Endothelial cell of umbilical vein (primary cell): ENCODE data around the gene RARA. TPM values are rescaled to one million over a fixed set of nuclear protein-coding genes. Genes with fewer than 3 reads are reported as not detected.

ENCODE experiments used
- BruUV-seq: library from RNA; stranded (reverse); fragments of 400-500 nt; replicated peaks from 2 replicates; lab custom pipeline; 2021; lab: Mats Ljungman, UMichigan
- CTCF ChIA-PET: fragments of 300-600, 350-600 bp; sonication (Branson Sonifier 250); formaldehyde crosslinking; loops from one replicate; lab custom pipeline; 2021; ENCODE audit warnings: antibody characterized with exemption, inconsistent platforms; lab: Charles Lee
- POLR2A ChIA-PET: fragments of 300-600, 350-600 bp; sonication (Branson Sonifier 250); formaldehyde crosslinking; loops from one replicate; lab custom pipeline; 2021; ENCODE audit warnings: antibody characterized with exemption, inconsistent platforms; lab: Charles Lee
- DNase-seq: peaks from one replicate; pipeline ENCODE4 v3.0.0-alpha.2; 2011; ENCODE audit warnings: low read depth, low spot score
- FAIRE-seq: peaks from 2 replicates; lab custom pipeline; 2011; peaks lifted over from hg19 to GRCh38; lab: Jason Lieb, UNC
- H2AFZ ChIP-seq: 2 replicates; pipeline ENCODE4 v1.6.0; 2012; ENCODE audit warnings: low read depth, low read length, control low read depth, inconsistent platforms
- H3K27ac ChIP-seq: 2 replicates; pipeline ENCODE4 v1.5.1; 2011; ENCODE audit warnings: low read depth, mild to moderate bottlenecking, control low read depth, low read length, moderate library complexity; ENCODE audit not compliant: insufficient read depth
- H3K27me3 ChIP-seq, 2 experiments: 2 replicates each; pipeline versions ENCODE4 v1.6.0 to v1.6.1; 2011; ENCODE audit warnings: low read length in 2 of 2, mixed read lengths in 1 of 2; ENCODE audit not compliant: control insufficient read depth in 2 of 2, insufficient read depth in 2 of 2
- H3K36me3 ChIP-seq, 2 experiments: 2 replicates in 1 of 2; 3 replicates in 1 of 2; pipeline ENCODE4 v1.5.1; 2011; ENCODE audit warnings: low read length in 2 of 2, mild to moderate bottlenecking in 1 of 2, moderate library complexity in 1 of 2; ENCODE audit not compliant: control insufficient read depth in 2 of 2, insufficient read depth in 2 of 2; ENCODE audit errors: extremely low read depth in 1 of 2
- H3K4me1 ChIP-seq: 3 replicates; pipeline ENCODE4 v1.5.1; 2011; ENCODE audit warnings: mild to moderate bottlenecking, low read length; ENCODE audit not compliant: control insufficient read depth, insufficient read depth; ENCODE audit errors: extremely low read depth
- H3K4me2 ChIP-seq: 2 replicates; pipeline ENCODE4 v1.6.1; 2011; ENCODE audit warnings: low read length, control low read depth, mixed read lengths; ENCODE audit not compliant: insufficient read depth
- H3K4me3 ChIP-seq, 3 experiments: fragments of 200-600 bp in 1 of 3; sonication (generic), shearing (Covaris generic) in 1 of 3; replicated peaks in 1 of 3; 2 replicates each; pipeline ENCODE4 v1.5.1; 2011 to 2016; ENCODE audit warnings: control low read depth in 3 of 3, low read length in 3 of 3, mild to moderate bottlenecking in 2 of 3, inconsistent platforms in 1 of 3, low read depth in 1 of 3, moderate library complexity in 1 of 3; ENCODE audit not compliant: insufficient read depth in 1 of 3
- H3K79me2 ChIP-seq: 2 replicates; pipeline ENCODE4 v1.6.0; 2012; ENCODE audit warnings: low read length, inconsistent platforms; ENCODE audit not compliant: control insufficient read depth, insufficient read depth
- H3K9ac ChIP-seq: replicated peaks from 2 replicates; pipeline ENCODE3; 2011; ENCODE audit warnings: low read length, control low read depth; ENCODE audit not compliant: insufficient read depth; ENCODE audit errors: extremely low read depth
- H3K9me1 ChIP-seq: replicated peaks from 3 replicates; pipeline ENCODE4 v1.6.0; 2011; ENCODE audit warnings: mild to moderate bottlenecking, low read length; ENCODE audit not compliant: control insufficient read depth, insufficient read depth; ENCODE audit errors: extremely low read depth
- H3K9me3 ChIP-seq: replicated peaks from 2 replicates; pipeline ENCODE4 v1.5.1; 2012; ENCODE audit warnings: low read length, inconsistent platforms; ENCODE audit not compliant: control insufficient read depth, insufficient read depth
- H4K20me1 ChIP-seq: replicated peaks from 2 replicates; pipeline ENCODE3; 2011; ENCODE audit warnings: mild to moderate bottlenecking, low read length; ENCODE audit not compliant: control insufficient read depth, insufficient read depth; ENCODE audit errors: extremely low read depth
- CTCF ChIP-seq, 2 donors: IDR thresholded peaks; 1 replicate in 1 of 2; 2 replicates in 1 of 2; pipeline ENCODE4 v1.5.1; 2011; ENCODE audit warnings: low read length in 2 of 2, mild to moderate bottlenecking in 2 of 2, moderate library complexity in 2 of 2, control low read depth in 1 of 2, inconsistent platforms in 1 of 2, low read depth in 1 of 2; ENCODE audit not compliant: insufficient read depth in 1 of 2; ENCODE audit errors: extremely low read depth in 1 of 2
- EZH2 ChIP-seq: IDR thresholded peaks from 2 replicates; pipeline ENCODE4 v1.6.1; 2012; ENCODE audit warnings: borderline replicate concordance, low read depth, mild to moderate bottlenecking, moderate library complexity, low read length, inconsistent platforms; ENCODE audit not compliant: severe bottlenecking
- FOS ChIP-seq: IDR thresholded peaks from 2 replicates; pipeline ENCODE4 v1.6.1; 2011; ENCODE audit warnings: mild to moderate bottlenecking, low read length, moderate library complexity, borderline replicate concordance; ENCODE audit not compliant: insufficient read depth
- GATA2 ChIP-seq: IDR thresholded peaks from 2 replicates; pipeline ENCODE4 v1.7.0; 2011; ENCODE audit warnings: low read depth, mild to moderate bottlenecking, moderate library complexity, mixed read lengths, low read length; ENCODE audit not compliant: insufficient read length, insufficient read depth
- JUN ChIP-seq: IDR thresholded peaks from 2 replicates; pipeline ENCODE4 v1.6.1; 2011; ENCODE audit warnings: borderline replicate concordance, low read depth; ENCODE audit not compliant: insufficient read length, insufficient read depth
- MAX ChIP-seq: IDR thresholded peaks from 2 replicates; pipeline ENCODE4 v1.6.1; 2011; ENCODE audit not compliant: insufficient read depth, insufficient read length
- MYC ChIP-seq: IDR thresholded peaks from one replicate; pipeline ENCODE4 v1.6.1; 2011; ENCODE audit warnings: mild to moderate bottlenecking, low read depth, low read length
- POLR2A ChIP-seq: IDR thresholded peaks from 2 replicates; pipeline ENCODE4 v1.6.1; 2012; ENCODE audit warnings: low read depth, mild to moderate bottlenecking, control low read depth, low read length
- POLR2AphosphoS5 ChIP-seq: IDR thresholded peaks from 2 replicates; pipeline ENCODE4 v1.6.1; 2012; ENCODE audit warnings: low read depth, mild to moderate bottlenecking, control low read depth, low read length, moderate library complexity; ENCODE audit not compliant: insufficient read depth
- dilution Hi-C: fragments of 300-500 bp; cut with MboI; formaldehyde crosslinking; loops from one replicate; pipeline ENCODE4 v1.15.0; 2019; ENCODE audit warnings: low sequenced_read_pairs; ENCODE audit not compliant: extremely low pct_ligation_motif_present
- intact Hi-C: fragments of 100-400 bp; cut with micrococcal nuclease; formaldehyde crosslinking; loops from one replicate; pipeline ENCODE4 v1.10.0; 2022
- polyA plus RNA-seq, 4 experiments: library from polyadenylated mRNA; depleted of rRNA in 3 of 4; stranded (reverse) in 3 of 4; unstranded in 1 of 4; fragments of >200 nt; gene quantifications; 2 replicates each; pipeline versions ENCODE4 v1.2.1 to v1.2.3, GENCODE V29; 2011 to 2012; ENCODE audit warnings: missing spikeins in 1 of 4
- total RNA-seq: library from RNA; stranded (reverse); gene quantifications from 2 replicates; pipeline ENCODE4 v1.2.3, GENCODE V29; 2021

RARA gene
- total and polyA plus RNA-seq, 2 donors (not counting 3 experiments of a cell fraction or from before 2014, with no cell fraction given), result 11.9 to 37.8 TPM

- H4K20me1 ChIP-seq, result no peaks in the 10 kb centered on the region
These were observed 12.0 kb downstream of the RARA start for GRCh38 chr17:40320756-40321523.

More at GRCh38 chr17:40320756-40321523, 12.0 kb downstream of the RARA start:
- Histone ChIP-seq H3K9ac (no peak overlapping the region), H3K9me1 (no peaks in the 10 kb centered on the region), H3K4me2 (no peak overlapping the region), H3K4me1 (peaks cover 83% of the 10 kb centered on the region), H3K79me2 (peaks cover 61% of the 10 kb centered on the region), H3K9me3 (no peaks in the 10 kb centered on the region), H3K27me3 (no peaks in the 10 kb centered on the region), H3K4me3 (no peak overlapping the region), H3K36me3 (no peaks in the 10 kb centered on the region), H2AFZ (no peak overlapping the region), H3K27ac (peak overlapping the region; percentile 95)
- FAIRE-seq (no peak), DNase-seq (no peak)
- TF ChIP-seq FOS (no peak), MAX (no peak), POLR2AphosphoS5 (no peak), EZH2 (no peak), POLR2A (no peak), CTCF (IDR thresholded peaks at IDR 0.05; ENCODE audit: extremely low read depth in 1 of 2, insufficient read depth in 1 of 2, low read depth in 1 of 2, low read length in 2 of 2) (no peak), JUN (no peak), MYC (no peak), GATA2 (no peak)
- ChIA-PET CTCF (interaction anchor here (1.6 to 6.9 kb wide), 4 partner anchors 13 to 34 kb away, joined by 5 to 109 read pairs (median 6); no protein-coding TSS in a partner anchor), POLR2A (no interaction called here)
- BruUV-seq, result no TSS peak
- dilution Hi-C loops, result no loop called here
- intact Hi-C loops, result no loop called here
